Lower leg skin (tissue), 4 donors: ENCODE results near the gene TMEM132D. TPM values are rescaled to one million over a fixed set of nuclear protein-coding genes. Genes with fewer than 3 reads are reported as not detected.
"Not testable (repeated sequence)": the region's sequence is repeated elsewhere in the genome, so short reads cannot be mapped to it uniquely, and the experiment has no call there.

ENCODE experiments used
- DNase-seq, 2 donors: peaks; one replicate each; pipeline ENCODE4 v3.0.0-alpha.2; 2019; ENCODE audit warnings: low spot score in 2 of 2
- H3K4me3 ChIP-seq: fragments of 200-600 bp; sonication (generic); 2 replicates; pipeline ENCODE4 v1.5.1; 2017; ENCODE audit warnings: mild to moderate bottlenecking, low read depth; ENCODE audit not compliant: poor library complexity, severe bottlenecking
- CTCF ChIP-seq, 3 donors: fragments of 450-650 bp; IDR thresholded peaks; one replicate each; pipeline ENCODE4 v1.5.1; 2016; ENCODE audit warnings: antibody characterized with exemption in 3 of 3, mild to moderate bottlenecking in 3 of 3, moderate library complexity in 2 of 3
- POLR2A ChIP-seq, 2 donors: fragments of 450-650 bp; IDR thresholded peaks; one replicate each; pipeline ENCODE4 v1.6.1; 2016 to 2017; ENCODE audit warnings: antibody characterized with exemption in 2 of 2, mild to moderate bottlenecking in 1 of 2, moderate library complexity in 1 of 2
- WGBS, 2 donors: methylation state at CpG; one replicate each; pipeline ENCODE4 v1.1.5; 2018; 5-methylcytosine and 5-hydroxymethylcytosine counted together
- intact Hi-C: fragments of 100-400 bp; cut with DNase I; formaldehyde crosslinking; loops from one replicate; pipeline ENCODE4 v1.15.0; 2023; ENCODE audit warnings: low total_unique reads
- total RNA-seq, 4 donors: library from RNA; depleted of rRNA; stranded (reverse); fragments of >200 nt; gene quantifications; one replicate each; pipeline ENCODE4 v1.1.0, GENCODE V29; 2016

TMEM132D gene
- total RNA-seq, 4 donors from 2014 or later, result not detected

- no peak for DNase-seq
- intact Hi-C loops, result no loop called here
- TF ChIP-seq CTCF (IDR thresholded peaks at IDR 0.05), result no peak
- no peak for TF ChIP-seq POLR2A (IDR thresholded peaks at IDR 0.05)
- H3K4me3 ChIP-seq, result no peak overlapping the region
- WGBS, 2 donors, result 66 to 74% methylated on average over 3 of the region's 3 CpGs
Observed at GRCh38 chr12:129551441-129551840, 352.4 kb downstream of the TMEM132D start.

GRCh38 chr12:129550353-129550752, 353.5 kb downstream of the TMEM132D start:
- TF ChIP-seq POLR2A (IDR thresholded peaks at IDR 0.05) (no peak), CTCF (IDR thresholded peaks at IDR 0.05) (no peak)
- intact Hi-C loops, result no loop called here
- no peak overlapping the region for H3K4me3 ChIP-seq
- DNase-seq, result no peak
- 56 to 67% methylated on average over 3 of the region's 3 CpGs for WGBS, 2 donors

GRCh38 chr12:129549656-129550055, 354.2 kb downstream of the TMEM132D start:
- H3K4me3 ChIP-seq, result no peak overlapping the region
- 79 to 82% methylated on average over 5 of the region's 5 CpGs for WGBS, 2 donors
- no peak for DNase-seq
- no peak for TF ChIP-seq POLR2A (IDR thresholded peaks at IDR 0.05)
- TF ChIP-seq CTCF (IDR thresholded peaks at IDR 0.05), result no peak
- intact Hi-C loops, result no loop called here

GRCh38 chr12:129549020-129549419, 354.8 kb downstream of the TMEM132D start:
- H3K4me3 ChIP-seq, DNase-seq, intact Hi-C loops: not testable (repeated sequence)
- 46 to 59% methylated on average over 2 of the region's 2 CpGs for WGBS, 2 donors

GRCh38 chr12:129544716-129545115, 359.1 kb downstream of the TMEM132D start:
- TF ChIP-seq POLR2A (IDR thresholded peaks at IDR 0.05) (no peak), CTCF (IDR thresholded peaks at IDR 0.05) (no peak)
- 91 to 93% methylated on average over 6 of the region's 6 CpGs for WGBS, 2 donors
- intact Hi-C loops, result no loop called here

GRCh38 chr12:129540954-129541353, 362.9 kb downstream of the TMEM132D start:
- TF ChIP-seq POLR2A (IDR thresholded peaks at IDR 0.05) (no peak), CTCF (IDR thresholded peaks at IDR 0.05) (no peak)
- no peak for DNase-seq
- H3K4me3 ChIP-seq, result no peak overlapping the region
- intact Hi-C loops, result no loop called here
- 80 to 83% methylated on average over 5 of the region's 5 CpGs for WGBS, 2 donors

More at GRCh38 chr12:129544716-129545115, 359.1 kb downstream of the TMEM132D start:
- H3K4me3 ChIP-seq, result no peak overlapping the region
- no peak for DNase-seq
